Activated naive CD8-positive, alpha-beta T cell (primary cell): ENCODE measurements around the gene GYS2.

ENCODE experiments used
- H3K27ac Mint-ChIP-seq: one replicate; pipeline ENCODE4 v1.8.0; 2021; ENCODE audit warnings: mixed read lengths
- H3K27me3 Mint-ChIP-seq: one replicate; pipeline ENCODE4 v1.8.0; 2021; ENCODE audit warnings: mixed read lengths
- H3K36me3 Mint-ChIP-seq: one replicate; pipeline ENCODE4 v1.8.0; 2021; ENCODE audit warnings: mixed read lengths
- H3K4me1 Mint-ChIP-seq: one replicate; pipeline ENCODE4 v1.8.0; 2021; ENCODE audit warnings: low read depth, mixed read lengths
- H3K4me3 Mint-ChIP-seq: one replicate; pipeline ENCODE4 v1.8.0; 2021; ENCODE audit warnings: mild to moderate bottlenecking, mixed read lengths
- H3K9me3 Mint-ChIP-seq: one replicate; pipeline ENCODE4 v1.8.0; 2021; ENCODE audit warnings: low read depth, mixed read lengths

GYS2 gene

GRCh38 chr12:21583587-21583986 is 21.1 kb downstream of the GYS2 start:
- Mint-ChIP-seq H3K27me3 (peaks cover 11% of the 10 kb centered on the region), H3K4me3 (no peak overlapping the region), H3K4me1 (no peaks in the 10 kb centered on the region), H3K9me3 (peaks cover 4% of the 10 kb centered on the region), H3K36me3 (peaks cover 10% of the 10 kb centered on the region), H3K27ac (no peak overlapping the region)

- peaks cover 11% of the 10 kb centered on the region for H3K27me3 Mint-ChIP-seq
These were observed 23.7 kb downstream of the GYS2 start for GRCh38 chr12:21580748-21581516.

DNA sequence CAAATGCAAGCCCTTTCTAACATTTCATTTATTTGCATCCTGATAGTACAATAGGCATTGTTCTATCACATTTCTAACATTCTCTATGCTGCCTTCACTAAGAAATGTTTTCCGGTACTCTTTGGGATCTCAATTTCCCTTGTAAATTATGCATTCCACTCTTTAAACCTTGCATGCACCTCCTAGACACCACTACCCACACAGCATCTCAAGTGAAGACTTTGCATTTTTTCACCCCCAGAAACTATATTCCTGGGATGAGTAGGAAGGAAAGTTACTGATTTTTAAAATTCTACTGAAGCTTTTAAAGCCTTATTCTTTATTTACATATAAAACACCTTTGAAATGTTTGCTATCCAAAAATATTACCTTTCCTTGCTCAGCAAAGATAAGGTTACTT is 27.1 kb downstream of the GYS2 start:
- Mint-ChIP-seq H3K4me3 (no peak overlapping the region), H3K4me1 (no peaks in the 10 kb centered on the region), H3K27ac (no peak overlapping the region), H3K9me3 (no peaks in the 10 kb centered on the region), H3K27me3 (peaks cover 7% of the 10 kb centered on the region), H3K36me3 (peaks cover 17% of the 10 kb centered on the region)

More at GRCh38 chr12:21580748-21581516, 23.7 kb downstream of the GYS2 start:
- Mint-ChIP-seq H3K4me3 (no peak overlapping the region), H3K36me3 (peaks cover 14% of the 10 kb centered on the region), H3K4me1 (no peaks in the 10 kb centered on the region), H3K9me3 (no peaks in the 10 kb centered on the region), H3K27ac (no peak overlapping the region)

DNA sequence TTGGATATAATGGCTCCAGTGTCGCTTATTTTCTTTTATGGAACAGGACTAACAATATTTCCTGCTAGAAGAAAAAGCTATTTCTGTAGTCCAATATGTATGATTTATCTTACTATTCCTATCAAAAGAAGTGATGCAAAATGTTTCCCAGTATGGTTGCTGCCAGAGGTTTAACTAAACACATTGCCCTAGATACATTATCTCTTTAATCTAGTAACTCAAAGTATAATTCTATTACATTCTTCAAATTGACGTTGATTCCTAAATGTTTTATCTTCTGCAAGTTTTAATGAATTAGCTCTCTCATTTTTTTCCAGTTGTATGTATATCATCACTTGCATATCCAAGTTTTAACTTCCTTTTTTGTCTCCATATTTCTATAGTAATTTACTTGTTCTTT is 28.2 kb downstream of the GYS2 start:
- no peaks in the 10 kb centered on the region for H3K4me1 Mint-ChIP-seq
- H3K4me3 Mint-ChIP-seq = no peak overlapping the region
- H3K36me3 Mint-ChIP-seq = peaks cover 20% of the 10 kb centered on the region
- no peak overlapping the region for H3K27ac Mint-ChIP-seq
- no peaks in the 10 kb centered on the region for H3K9me3 Mint-ChIP-seq
- peaks cover under 1% of the 10 kb centered on the region for H3K27me3 Mint-ChIP-seq

GRCh38 chr12:21573733-21574358 is 30.8 kb downstream of the GYS2 start:
- Mint-ChIP-seq H3K4me3 (no peak overlapping the region), H3K9me3 (no peaks in the 10 kb centered on the region), H3K27ac (no peak overlapping the region), H3K36me3 (peaks cover 11% of the 10 kb centered on the region), H3K27me3 (no peaks in the 10 kb centered on the region), H3K4me1 (no peaks in the 10 kb centered on the region)

- Mint-ChIP-seq H3K4me3 (no peak overlapping the region), H3K4me1 (no peaks in the 10 kb centered on the region), H3K27me3 (no peaks in the 10 kb centered on the region), H3K36me3 (peaks cover 8% of the 10 kb centered on the region), H3K9me3 (no peaks in the 10 kb centered on the region), H3K27ac (no peak overlapping the region)
These were observed 33.6 kb downstream of the GYS2 start for GRCh38 chr12:21571046-21571445.

DNA sequence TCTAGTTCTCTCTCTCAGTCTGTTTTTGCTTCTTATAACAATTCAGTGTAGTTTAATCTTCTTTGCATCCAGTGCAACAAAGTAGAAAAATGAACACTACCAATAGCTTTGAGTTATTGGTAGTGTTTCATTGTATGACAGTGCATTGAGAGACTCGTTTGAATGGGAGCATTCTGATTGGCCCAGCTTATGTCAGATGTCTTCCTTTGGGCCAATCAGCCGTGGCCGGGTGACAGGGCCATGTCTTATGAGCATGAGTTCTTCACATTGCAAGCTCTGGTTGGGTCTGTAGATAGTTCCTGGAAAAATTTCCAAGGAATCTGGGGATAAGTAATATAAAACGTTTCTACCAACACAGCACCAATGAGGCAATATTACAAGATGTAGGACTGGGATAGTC is 36.5 kb downstream of the GYS2 start:
- peaks cover 6% of the 10 kb centered on the region for H3K36me3 Mint-ChIP-seq
- H3K9me3 Mint-ChIP-seq = no peaks in the 10 kb centered on the region
- no peaks in the 10 kb centered on the region for H3K27me3 Mint-ChIP-seq

GRCh38 chr12:21566907-21567394 is 37.7 kb downstream of the GYS2 start:
- Mint-ChIP-seq H3K4me1 (no peaks in the 10 kb centered on the region), H3K27ac (no peak overlapping the region), H3K36me3 (peaks cover 10% of the 10 kb centered on the region), H3K9me3 (no peaks in the 10 kb centered on the region), H3K4me3 (no peak overlapping the region), H3K27me3 (no peaks in the 10 kb centered on the region)

More for the DNA sequence above, 36.5 kb downstream of the GYS2 start:
- Mint-ChIP-seq H3K4me1 (no peaks in the 10 kb centered on the region), H3K27ac (no peak overlapping the region), H3K4me3 (no peak overlapping the region)

DNA sequence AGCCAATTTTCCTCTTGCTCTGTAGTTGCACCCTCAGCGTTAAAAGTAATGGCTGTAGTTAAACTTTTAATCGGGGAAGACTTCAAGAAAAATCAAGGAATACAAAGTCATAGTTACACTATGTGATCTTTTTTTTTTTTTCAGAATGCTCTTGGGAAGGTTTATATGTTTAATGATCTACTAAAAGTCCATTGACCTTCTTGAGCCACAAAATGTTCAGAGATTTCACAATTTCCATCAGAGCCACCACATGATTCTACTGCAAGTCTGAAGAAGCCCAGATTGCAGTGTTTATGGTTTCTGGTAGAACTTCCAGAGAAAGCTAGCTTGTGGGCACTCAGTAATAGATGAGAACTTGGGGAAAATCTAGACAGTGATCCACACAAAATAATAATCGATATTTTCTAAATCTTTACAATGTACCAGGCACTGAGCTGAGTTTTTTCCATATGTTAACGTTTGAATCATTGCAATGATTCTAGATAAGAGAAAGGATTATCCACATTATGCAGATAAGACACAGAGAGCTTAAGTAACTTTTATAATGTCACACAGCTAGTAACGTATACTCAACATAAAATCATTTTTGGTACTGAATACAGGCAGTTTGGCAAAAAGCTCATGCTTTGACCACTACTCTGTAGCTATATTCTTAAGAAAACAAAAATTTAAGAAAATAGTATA is 38.3 kb downstream of the GYS2 start:
- Mint-ChIP-seq H3K27me3 (no peaks in the 10 kb centered on the region), H3K9me3 (no peaks in the 10 kb centered on the region), H3K4me3 (no peak overlapping the region), H3K36me3 (peaks cover 10% of the 10 kb centered on the region), H3K27ac (no peak overlapping the region), H3K4me1 (no peaks in the 10 kb centered on the region)

- Mint-ChIP-seq H3K27me3 (no peaks in the 10 kb centered on the region), H3K36me3 (peaks cover 6% of the 10 kb centered on the region), H3K4me1 (no peaks in the 10 kb centered on the region), H3K4me3 (no peak overlapping the region), H3K9me3 (no peaks in the 10 kb centered on the region), H3K27ac (no peak overlapping the region)
These were observed 41.8 kb downstream of the GYS2 start for GRCh38 chr12:21562859-21563258.

DNA sequence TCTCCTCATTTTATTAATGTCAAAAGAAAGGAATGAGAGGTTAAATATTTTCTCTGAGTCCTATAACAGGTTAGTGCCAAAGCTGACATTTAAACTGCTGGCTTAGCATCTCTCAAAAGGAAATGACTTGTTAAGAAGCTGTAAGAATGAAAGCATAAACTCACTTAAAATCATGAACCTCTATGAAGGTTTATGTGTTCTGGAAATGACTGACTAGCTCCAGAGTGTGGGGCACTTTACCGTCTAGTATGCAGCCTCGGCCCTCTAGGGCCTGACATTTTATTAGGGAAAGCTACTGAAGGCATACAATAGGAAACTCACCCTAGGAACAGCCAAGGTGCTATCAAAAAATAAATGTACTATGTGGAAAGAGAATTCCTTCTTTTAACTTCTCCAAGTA is 43.5 kb downstream of the GYS2 start:
- Mint-ChIP-seq H3K36me3 (peaks cover 12% of the 10 kb centered on the region), H3K27ac (no peak overlapping the region), H3K4me1 (no peaks in the 10 kb centered on the region), H3K9me3 (no peaks in the 10 kb centered on the region), H3K27me3 (no peaks in the 10 kb centered on the region), H3K4me3 (no peak overlapping the region)

- Mint-ChIP-seq H3K36me3 (peaks cover 12% of the 10 kb centered on the region), H3K4me3 (no peak overlapping the region), H3K27ac (no peak overlapping the region), H3K27me3 (no peaks in the 10 kb centered on the region), H3K4me1 (no peaks in the 10 kb centered on the region), H3K9me3 (no peaks in the 10 kb centered on the region)
These were observed 44.6 kb downstream of the GYS2 start for GRCh38 chr12:21559855-21560569.

- Mint-ChIP-seq H3K9me3 (no peaks in the 10 kb centered on the region), H3K4me3 (no peak overlapping the region), H3K27ac (no peak overlapping the region), H3K27me3 (no peaks in the 10 kb centered on the region), H3K36me3 (peaks cover 12% of the 10 kb centered on the region), H3K4me1 (no peaks in the 10 kb centered on the region)
These were observed 46.5 kb downstream of the GYS2 start for GRCh38 chr12:21558100-21558679.

DNA sequence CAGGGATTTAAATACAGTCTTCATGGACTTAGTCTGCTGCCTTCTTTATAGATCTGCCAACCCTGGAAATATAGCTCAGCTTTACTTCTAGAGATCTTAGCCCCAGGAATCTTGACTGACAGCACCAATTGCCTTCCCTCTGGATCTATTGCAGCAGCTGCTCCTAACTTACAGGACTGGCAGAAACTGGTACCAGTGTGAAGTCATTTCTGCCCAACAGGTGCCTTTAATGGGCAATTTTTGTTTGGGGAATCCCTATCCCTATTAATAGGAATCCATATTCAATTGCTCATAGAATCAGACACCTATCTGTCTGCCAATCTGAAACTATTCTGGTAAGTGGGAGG is 51.3 kb downstream of the GYS2 start:
- no peaks in the 10 kb centered on the region for H3K4me1 Mint-ChIP-seq
- no peaks in the 10 kb centered on the region for H3K9me3 Mint-ChIP-seq
- no peak overlapping the region for H3K27ac Mint-ChIP-seq
- peaks cover 6% of the 10 kb centered on the region for H3K36me3 Mint-ChIP-seq
- H3K4me3 Mint-ChIP-seq = no peak overlapping the region
- H3K27me3 Mint-ChIP-seq = no peaks in the 10 kb centered on the region
